ENCODE data around the gene RAPGEF6. TPM values are rescaled to one million over a fixed set of nuclear protein-coding genes. Genes with fewer than 3 reads are reported as not detected.
"Not testable (repeated sequence)": the region's sequence is repeated elsewhere in the genome, so short reads cannot be mapped to it uniquely, and the experiment has no call there.

Gene RAPGEF6
- polyA plus RNA-seq, 1 donor from 2014 or later = 121 TPM

GRCh38 chr5:131381021-131381420, 254.0 kb downstream of the RAPGEF6 start:
- Histone ChIP-seq H3K9ac (ENCODE audit: low read length) (no peak overlapping the region), H3K27me3 (ENCODE audit: insufficient read depth, low read depth, low read length) (no peaks in the 10 kb centered on the region), H3K4me2 (ENCODE audit: low read length) (no peak overlapping the region), H3K79me2 (replicated peaks; ENCODE audit: insufficient read depth, low read length) (no peaks in the 10 kb centered on the region), H4K20me1 (ENCODE audit: insufficient read depth) (no peaks in the 10 kb centered on the region), H3K27ac (ENCODE audit: low read length) (no peak overlapping the region), H3K9me2 (ENCODE audit: insufficient read depth, low read length) (no peaks in the 10 kb centered on the region), H2AFZ (ENCODE audit: low read depth, low read length) (no peak overlapping the region), H3F3A (ENCODE audit: insufficient read depth, low read length, poor library complexity, severe bottlenecking) (no peaks in the 10 kb centered on the region), H3K9me3 (ENCODE audit: low read length) (no peaks in the 10 kb centered on the region), H3K36me3 (ENCODE audit: insufficient read depth, low read length) (no peaks in the 10 kb centered on the region), H3K4me3 (ENCODE audit: low read length) (no peak overlapping the region)
- no peak for TF ChIP-seq TAF1 (IDR thresholded peaks at IDR 0.05; ENCODE audit: low read depth)
- no peak for TF ChIP-seq EZH2 (IDR thresholded peaks at IDR 0.05; ENCODE audit: borderline replicate concordance, insufficient read depth, low read length, poor library complexity, severe bottlenecking)
- TF ChIP-seq, protein P1, sequence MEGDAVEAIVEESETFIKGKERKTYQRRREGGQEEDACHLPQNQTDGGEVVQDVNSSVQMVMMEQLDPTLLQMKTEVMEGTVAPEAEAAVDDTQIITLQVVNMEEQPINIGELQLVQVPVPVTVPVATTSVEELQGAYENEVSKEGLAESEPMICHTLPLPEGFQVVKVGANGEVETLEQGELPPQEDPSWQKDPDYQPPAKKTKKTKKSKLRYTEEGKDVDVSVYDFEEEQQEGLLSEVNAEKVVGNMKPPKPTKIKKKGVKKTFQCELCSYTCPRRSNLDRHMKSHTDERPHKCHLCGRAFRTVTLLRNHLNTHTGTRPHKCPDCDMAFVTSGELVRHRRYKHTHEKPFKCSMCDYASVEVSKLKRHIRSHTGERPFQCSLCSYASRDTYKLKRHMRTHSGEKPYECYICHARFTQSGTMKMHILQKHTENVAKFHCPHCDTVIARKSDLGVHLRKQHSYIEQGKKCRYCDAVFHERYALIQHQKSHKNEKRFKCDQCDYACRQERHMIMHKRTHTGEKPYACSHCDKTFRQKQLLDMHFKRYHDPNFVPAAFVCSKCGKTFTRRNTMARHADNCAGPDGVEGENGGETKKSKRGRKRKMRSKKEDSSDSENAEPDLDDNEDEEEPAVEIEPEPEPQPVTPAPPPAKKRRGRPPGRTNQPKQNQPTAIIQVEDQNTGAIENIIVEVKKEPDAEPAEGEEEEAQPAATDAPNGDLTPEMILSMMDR (IDR thresholded peaks at IDR 0.05; ENCODE audit: poor library complexity, severe bottlenecking) = no peak
- TF ChIP-seq, protein P2, sequence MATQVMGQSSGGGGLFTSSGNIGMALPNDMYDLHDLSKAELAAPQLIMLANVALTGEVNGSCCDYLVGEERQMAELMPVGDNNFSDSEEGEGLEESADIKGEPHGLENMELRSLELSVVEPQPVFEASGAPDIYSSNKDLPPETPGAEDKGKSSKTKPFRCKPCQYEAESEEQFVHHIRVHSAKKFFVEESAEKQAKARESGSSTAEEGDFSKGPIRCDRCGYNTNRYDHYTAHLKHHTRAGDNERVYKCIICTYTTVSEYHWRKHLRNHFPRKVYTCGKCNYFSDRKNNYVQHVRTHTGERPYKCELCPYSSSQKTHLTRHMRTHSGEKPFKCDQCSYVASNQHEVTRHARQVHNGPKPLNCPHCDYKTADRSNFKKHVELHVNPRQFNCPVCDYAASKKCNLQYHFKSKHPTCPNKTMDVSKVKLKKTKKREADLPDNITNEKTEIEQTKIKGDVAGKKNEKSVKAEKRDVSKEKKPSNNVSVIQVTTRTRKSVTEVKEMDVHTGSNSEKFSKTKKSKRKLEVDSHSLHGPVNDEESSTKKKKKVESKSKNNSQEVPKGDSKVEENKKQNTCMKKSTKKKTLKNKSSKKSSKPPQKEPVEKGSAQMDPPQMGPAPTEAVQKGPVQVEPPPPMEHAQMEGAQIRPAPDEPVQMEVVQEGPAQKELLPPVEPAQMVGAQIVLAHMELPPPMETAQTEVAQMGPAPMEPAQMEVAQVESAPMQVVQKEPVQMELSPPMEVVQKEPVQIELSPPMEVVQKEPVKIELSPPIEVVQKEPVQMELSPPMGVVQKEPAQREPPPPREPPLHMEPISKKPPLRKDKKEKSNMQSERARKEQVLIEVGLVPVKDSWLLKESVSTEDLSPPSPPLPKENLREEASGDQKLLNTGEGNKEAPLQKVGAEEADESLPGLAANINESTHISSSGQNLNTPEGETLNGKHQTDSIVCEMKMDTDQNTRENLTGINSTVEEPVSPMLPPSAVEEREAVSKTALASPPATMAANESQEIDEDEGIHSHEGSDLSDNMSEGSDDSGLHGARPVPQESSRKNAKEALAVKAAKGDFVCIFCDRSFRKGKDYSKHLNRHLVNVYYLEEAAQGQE (IDR thresholded peaks at IDR 0.05; ENCODE audit: borderline replicate concordance) = no peak
- TF ChIP-seq MXI1 (conservative IDR thresholded peaks at IDR 0.05; ENCODE audit: poor library complexity, severe bottlenecking) = no peak
- no peak for TF ChIP-seq RAD21 (conservative IDR thresholded peaks at IDR 0.05)
- TF ChIP-seq POLR2AphosphoS5 (IDR thresholded peaks at IDR 0.05) = no peak
- no peak for TF ChIP-seq SMC3 (conservative IDR thresholded peaks at IDR 0.05; ENCODE audit: poor library complexity)
- TF ChIP-seq EP300 (conservative IDR thresholded peaks at IDR 0.05; ENCODE audit: poor library complexity, severe bottlenecking) = no peak

GRCh38 chr5:131380238-131380637, 254.8 kb downstream of the RAPGEF6 start:
- not testable (repeated sequence) for H3K4me2 ChIP-seq (ENCODE audit: low read length); H2AFZ ChIP-seq (ENCODE audit: low read depth, low read length); H3K79me2 ChIP-seq (replicated peaks; ENCODE audit: insufficient read depth, low read length); H4K20me1 ChIP-seq (ENCODE audit: insufficient read depth); H3K36me3 ChIP-seq (ENCODE audit: insufficient read depth, low read length); H3F3A ChIP-seq (ENCODE audit: insufficient read depth, low read length, poor library complexity, severe bottlenecking); H3K27ac ChIP-seq (ENCODE audit: low read length); H3K9me3 ChIP-seq (ENCODE audit: low read length); H3K9me2 ChIP-seq (ENCODE audit: insufficient read depth, low read length); H3K4me3 ChIP-seq (ENCODE audit: low read length); H3K9ac ChIP-seq (ENCODE audit: low read length); H3K27me3 ChIP-seq (ENCODE audit: insufficient read depth, low read depth, low read length)

DNA sequence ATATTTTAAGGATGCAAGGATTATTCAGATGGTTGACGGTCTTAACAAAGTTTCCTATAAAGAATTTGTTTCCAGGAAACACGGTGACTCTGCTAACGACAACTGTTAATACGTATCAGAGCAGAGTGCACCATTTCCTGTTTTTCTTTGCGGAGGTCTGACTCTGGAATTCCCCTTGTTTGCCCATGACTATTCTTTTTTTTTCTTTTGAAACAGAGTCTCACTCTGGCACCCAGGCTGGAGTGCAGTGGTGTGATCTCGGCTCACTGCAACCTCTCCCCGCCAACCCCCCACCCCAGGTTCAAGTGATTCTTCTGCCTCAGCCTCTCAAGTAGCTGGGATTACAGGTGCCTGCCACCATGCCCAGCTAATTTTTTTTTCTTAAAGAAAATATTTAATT, 255.3 kb downstream of the RAPGEF6 start:
- H3K27me3 ChIP-seq (ENCODE audit: insufficient read depth, low read depth, low read length) = no peaks in the 10 kb centered on the region
- TF ChIP-seq TAF1 (IDR thresholded peaks at IDR 0.05; ENCODE audit: low read depth) (no peak), RAD21 (conservative IDR thresholded peaks at IDR 0.05) (no peak), EZH2 (IDR thresholded peaks at IDR 0.05; ENCODE audit: borderline replicate concordance, insufficient read depth, low read length, poor library complexity, severe bottlenecking) (no peak), SMC3 (conservative IDR thresholded peaks at IDR 0.05; ENCODE audit: poor library complexity) (no peak), MXI1 (conservative IDR thresholded peaks at IDR 0.05; ENCODE audit: poor library complexity, severe bottlenecking) (no peak), POLR2AphosphoS5 (IDR thresholded peaks at IDR 0.05) (no peak)
- TF ChIP-seq, protein P1 (IDR thresholded peaks at IDR 0.05; ENCODE audit: poor library complexity, severe bottlenecking) = no peak
- H3F3A ChIP-seq (ENCODE audit: insufficient read depth, low read length, poor library complexity, severe bottlenecking) = no peaks in the 10 kb centered on the region
- no peaks in the 10 kb centered on the region for H3K9me2 ChIP-seq (ENCODE audit: insufficient read depth, low read length)
- no peak overlapping the region for H3K9ac ChIP-seq (ENCODE audit: low read length)
- no peaks in the 10 kb centered on the region for H3K9me3 ChIP-seq (ENCODE audit: low read length)
- H4K20me1 ChIP-seq (ENCODE audit: insufficient read depth) = no peaks in the 10 kb centered on the region
- H3K36me3 ChIP-seq (ENCODE audit: insufficient read depth, low read length) = no peaks in the 10 kb centered on the region
- H3K4me3 ChIP-seq (ENCODE audit: low read length) = no peak overlapping the region
- H3K27ac ChIP-seq (ENCODE audit: low read length) = no peak overlapping the region
- H3K4me2 ChIP-seq (ENCODE audit: low read length) = no peak overlapping the region
- H2AFZ ChIP-seq (ENCODE audit: low read depth, low read length) = no peak overlapping the region
- no peaks in the 10 kb centered on the region for H3K79me2 ChIP-seq (replicated peaks; ENCODE audit: insufficient read depth, low read length)

All from neural cell (in vitro differentiated cells).